GM18519 (cell line): ENCODE data around the gene EPN2.
"Not testable (repeated sequence)": the region's sequence is repeated elsewhere in the genome, so short reads cannot be mapped to it uniquely, and the experiment has no call there.

Source experiments
- ATAC-seq: cut with Tn5 transposase; IDR thresholded peaks from one replicate; pipeline ENCODE4 v1.9.1; 2021; ENCODE audit warnings: mild to moderate bottlenecking, moderate library complexity; ENCODE audit not compliant: unreplicated experiment, low FRiP score

The EPN2 gene

DNA sequence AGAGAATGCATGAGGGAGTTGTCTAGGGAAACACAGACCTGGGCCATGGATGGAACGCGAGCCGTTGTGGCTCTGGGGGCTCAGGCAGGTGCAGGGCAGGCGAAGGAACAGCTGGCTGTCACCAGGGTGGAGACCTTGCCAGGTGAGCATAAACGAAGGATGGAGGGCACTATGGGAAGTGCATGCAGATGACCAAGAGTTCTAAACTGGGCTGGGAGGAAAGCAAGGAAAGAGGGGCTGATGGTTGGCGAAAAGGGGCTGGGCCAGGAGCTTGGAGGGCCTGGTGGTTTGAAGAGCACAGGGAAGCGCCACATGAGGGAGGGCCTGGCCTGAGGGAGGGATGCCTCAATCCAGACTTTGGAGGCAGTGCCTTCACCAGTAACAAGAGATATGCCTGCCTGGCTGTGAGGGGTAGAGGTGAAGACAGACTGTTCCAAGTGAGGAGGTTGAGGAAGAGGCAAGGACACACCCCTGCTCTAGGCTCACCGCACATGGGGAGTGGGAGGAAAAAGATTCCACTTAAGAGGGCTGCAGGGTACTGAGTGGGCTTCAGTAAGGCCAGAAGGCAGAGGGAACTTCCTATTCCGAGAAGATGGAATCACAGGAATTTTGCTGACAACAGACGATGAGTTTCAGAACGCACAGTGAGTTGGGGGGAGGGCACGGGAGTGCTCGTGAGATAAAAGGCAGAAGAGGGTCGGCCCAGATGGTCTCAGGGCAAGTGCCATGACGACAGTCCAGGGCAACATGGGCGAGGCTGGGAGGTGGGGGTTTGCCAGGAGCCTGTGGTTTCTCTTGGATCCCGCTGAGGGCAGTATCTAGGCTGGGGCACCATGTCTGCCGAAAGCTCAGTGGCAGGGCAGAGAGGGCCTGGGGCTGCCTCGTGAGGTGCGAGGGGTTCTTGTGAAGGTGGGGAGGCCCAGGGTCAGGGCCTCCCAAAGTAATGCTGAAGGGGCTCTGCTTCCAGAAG, 104.8 kb downstream of the EPN2 start:
- ATAC-seq = no peak

DNA sequence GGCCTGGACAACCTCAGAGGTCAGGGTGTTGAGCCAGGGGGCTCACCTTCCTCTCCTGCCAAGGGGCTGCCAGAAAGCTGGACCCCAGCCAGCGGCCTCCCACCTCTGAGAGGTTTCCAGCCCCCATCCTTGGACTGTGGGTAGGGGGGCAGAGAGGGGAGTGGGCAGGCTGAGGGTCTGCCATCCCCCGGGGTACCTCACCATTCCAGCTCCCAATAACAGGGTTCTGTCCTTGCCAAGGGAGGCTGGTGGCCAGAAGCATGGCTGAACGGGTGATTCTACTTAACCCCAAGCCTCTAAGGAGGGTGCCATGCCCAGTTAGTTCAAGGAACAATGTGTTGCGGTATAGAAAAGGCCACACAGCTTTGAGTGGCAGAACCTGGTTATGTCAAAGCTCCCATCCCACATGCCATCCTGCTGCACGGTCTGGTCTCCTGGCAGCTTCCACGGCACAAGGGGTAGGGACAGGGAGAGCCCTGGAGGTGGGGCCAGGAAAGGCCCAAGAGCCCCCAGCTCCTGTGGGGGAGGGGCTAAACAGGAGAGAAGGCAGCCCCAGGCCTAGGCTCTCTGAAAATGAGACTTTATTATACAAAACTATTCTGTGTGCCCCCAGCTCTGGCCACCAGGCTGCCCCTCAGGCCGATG, 105.6 kb downstream of the EPN2 start:
- no peak for ATAC-seq

DNA sequence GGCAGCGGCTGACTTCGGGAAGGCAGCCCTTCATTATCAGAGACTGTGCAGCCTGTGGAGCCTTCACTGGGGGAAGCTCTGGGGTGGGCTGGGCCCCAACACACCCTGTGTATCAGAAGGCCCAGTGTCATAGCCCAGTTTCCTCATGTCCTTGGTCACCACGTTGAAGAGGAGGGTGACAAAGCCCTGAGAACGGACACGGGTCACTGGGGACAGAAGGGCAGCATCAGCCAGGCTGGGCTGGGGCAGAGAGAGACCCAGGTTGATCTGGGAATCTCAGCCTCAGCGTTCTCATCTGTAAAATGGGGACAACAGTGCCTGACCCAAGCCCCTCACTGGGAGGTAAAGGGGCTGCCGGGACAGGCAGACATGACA, 106.1 kb downstream of the EPN2 start:
- no peak for ATAC-seq

DNA sequence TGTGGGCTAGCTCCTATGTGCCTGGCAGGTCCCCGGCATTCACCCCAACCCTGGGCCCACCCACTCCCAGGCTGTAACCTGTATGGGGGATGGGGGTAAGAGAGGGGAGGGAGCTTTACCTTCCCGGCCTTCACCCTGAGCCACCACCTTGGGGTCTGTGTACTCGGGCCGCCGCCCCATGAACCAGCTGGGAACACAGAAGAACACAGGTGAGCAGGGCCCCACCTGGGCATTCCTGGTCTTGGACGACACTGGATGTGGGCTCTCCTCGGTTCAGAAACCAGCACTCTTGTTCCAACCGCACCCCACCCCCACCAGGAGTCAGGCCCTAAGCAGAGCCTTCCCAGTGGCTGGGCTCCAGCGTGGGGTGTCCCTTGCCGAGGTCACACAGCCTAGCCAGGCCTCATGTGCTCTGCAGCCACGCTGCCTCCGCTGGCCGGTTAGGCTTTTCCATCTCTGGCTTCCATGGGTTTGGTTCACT, 106.5 kb downstream of the EPN2 start:
- ATAC-seq = no peak

DNA sequence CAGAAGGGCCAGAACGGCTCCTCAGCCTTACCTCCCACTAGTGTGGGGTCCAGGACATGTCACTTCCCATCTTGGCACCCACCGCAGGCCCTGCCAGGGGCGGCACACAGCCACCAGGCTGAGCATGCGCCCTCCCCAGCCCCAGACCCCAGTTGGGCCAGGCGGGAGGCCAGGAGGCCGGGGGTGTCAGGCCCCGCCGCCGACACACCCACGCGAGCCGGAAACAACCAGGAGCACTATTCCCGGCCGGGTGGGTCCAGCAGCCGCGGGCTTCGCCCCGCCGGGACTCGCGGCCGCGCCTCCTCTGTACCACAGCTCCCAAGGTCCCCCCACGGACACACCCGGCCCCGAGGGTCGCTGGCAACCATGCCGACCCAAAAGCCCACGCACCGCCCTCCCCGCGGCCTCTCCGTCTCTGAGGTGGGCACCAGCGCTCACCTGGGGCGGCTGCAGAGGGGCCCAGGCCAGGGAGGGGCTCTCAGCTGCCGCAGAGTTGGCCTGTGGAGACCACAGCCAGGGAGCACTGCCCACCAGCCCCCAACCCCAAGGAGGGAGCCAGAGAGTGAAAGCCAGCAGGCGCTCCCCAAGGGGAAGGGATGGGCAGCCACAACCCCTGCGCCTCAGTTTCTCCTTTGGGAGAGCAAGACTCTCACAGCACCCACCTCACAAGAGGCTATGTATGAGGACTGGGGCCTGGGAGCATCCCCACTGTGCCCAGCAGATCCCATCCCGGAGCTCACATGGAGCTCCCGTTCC, 107.3 kb downstream of the EPN2 start:
- no peak for ATAC-seq

DNA sequence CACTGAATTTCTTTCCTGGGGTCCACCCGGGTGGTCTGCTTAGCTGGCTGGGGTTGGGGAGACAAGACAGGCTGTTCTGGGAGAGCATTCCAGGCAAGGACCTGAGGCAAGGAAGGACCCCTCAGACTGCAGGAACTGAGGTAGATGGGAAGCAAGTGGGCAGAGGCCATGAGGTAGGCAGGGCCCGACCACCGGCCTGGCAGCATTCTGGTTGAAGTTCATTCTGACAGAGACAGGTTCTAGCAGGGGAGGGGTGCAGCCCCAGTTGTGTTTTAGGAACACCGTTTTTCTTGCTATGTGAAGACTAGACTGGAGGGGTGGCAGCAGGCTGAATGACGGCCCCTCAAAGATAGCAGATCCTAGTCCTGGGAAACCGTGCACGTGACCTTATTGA, 107.9 kb downstream of the EPN2 start:
- ATAC-seq = no peak

DNA sequence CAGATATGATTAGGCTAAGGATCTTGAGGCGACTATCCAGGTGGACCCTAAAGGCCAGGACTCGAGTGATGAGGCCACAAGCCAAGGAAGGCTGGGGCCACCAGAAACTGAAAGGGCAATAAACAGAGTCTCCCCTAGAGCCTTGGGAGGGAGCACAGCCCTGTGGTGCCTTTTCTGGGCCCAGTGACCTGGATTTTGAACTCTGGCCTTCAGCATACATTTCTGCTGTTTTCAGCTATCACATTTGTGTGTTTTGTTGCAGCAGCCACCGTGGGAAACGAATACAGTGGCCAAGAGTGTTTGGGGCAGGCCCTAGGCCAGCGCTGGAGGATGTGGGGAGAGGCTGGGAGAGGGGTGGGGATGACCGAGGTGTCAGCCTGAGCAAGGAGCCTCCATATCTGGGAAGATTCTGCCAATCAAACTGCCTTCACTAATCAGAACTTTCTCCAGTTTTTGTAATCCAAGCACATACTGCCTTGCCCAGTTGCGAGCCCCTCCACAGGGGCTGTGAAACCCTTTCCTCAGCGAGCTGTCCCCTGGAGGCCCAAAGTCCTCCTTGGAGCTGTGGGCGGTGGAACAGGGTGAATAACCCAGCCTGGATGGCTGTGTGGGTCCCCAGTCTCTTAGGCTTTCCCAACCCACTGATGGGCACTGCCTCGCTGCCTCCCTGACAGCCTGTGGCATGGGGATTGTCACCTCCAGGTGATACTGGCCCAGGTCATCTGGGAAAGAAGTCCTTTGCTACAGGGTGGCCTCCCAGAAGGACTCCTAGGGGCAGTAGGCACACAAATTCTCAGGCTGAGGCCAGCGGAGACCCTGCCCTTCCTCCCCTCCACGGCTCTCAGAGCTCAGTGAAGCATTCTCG, 108.6 kb downstream of the EPN2 start:
- ATAC-seq = no peak

DNA sequence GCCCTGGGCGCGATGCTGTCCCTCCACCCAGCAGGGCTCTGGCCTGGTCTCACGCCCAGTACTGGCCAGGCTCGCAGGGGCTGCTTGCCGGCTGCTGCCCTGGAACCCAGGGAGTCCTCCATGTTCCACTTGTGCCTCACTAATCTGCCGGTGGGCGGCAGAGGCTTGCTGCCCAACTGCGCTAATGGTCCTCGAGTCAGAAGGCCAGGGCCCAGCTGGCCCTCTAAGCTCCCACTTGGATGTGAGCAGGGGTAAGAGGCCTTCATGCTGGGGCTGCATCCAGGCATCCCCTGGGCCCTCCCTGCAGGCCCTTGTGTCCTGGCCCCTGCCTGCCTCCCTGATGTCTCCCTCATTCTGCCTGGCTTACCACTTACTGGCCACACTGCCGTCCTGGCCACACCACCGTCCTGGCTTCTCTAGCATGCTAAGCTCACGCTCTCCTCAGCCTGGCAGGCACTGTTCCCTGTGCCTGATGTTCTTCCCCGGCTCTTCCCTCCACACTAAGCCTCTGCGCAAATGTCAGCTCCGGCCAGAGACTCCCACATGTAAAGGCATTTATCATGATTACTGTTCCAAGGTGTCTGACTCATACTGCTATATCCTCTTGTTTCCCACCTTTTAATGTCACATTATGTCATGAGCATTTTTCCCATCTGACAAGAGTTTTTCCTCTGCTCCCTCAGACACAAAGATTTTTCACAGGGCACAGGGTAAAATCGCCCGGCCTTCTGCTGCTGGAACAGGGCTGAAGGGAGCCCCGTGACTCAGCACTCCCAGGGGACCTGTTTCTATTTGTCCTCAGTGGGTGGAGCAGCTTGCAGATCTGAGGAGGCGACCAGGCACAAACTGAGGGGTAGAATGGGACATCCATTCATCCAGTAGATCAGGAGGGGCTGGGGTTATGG, 109.4 kb downstream of the EPN2 start:
- no peak for ATAC-seq

DNA sequence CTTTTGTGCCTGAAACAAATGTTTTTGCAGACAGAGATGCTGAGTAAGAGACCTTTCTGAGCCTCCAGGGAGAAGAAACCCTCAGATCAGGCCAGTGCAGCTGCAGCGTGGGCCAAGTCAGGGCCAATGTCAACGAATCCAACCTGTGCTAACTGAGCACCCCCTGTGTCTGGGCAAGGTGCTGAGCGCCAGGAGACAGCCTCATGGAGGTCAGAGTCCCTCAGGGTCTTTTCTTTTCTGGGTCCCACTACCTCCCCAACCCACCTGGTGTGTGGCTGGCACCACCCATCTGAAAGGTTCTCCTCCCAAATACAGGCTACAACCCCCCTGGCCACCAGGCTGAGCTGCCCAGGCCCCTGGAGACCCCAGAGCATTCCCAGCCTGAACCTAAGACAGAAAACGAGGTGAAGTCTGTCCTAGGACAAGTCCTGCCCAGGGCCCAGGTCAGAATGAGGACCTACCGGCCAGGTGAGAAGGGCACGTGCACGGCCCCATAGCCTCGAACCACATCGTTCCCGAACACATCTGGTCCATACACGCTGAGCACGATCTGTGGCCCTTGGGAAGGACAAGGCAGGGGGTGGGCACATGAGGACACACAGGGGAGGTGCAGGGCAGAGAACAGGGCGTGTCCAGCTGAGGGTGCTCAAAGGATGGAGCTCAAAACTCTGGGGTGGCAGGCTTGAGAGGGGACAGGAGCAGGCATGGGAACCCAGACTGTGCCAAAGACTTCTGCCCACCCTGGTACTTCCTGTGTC, 110.3 kb downstream of the EPN2 start:
- no peak for ATAC-seq

DNA sequence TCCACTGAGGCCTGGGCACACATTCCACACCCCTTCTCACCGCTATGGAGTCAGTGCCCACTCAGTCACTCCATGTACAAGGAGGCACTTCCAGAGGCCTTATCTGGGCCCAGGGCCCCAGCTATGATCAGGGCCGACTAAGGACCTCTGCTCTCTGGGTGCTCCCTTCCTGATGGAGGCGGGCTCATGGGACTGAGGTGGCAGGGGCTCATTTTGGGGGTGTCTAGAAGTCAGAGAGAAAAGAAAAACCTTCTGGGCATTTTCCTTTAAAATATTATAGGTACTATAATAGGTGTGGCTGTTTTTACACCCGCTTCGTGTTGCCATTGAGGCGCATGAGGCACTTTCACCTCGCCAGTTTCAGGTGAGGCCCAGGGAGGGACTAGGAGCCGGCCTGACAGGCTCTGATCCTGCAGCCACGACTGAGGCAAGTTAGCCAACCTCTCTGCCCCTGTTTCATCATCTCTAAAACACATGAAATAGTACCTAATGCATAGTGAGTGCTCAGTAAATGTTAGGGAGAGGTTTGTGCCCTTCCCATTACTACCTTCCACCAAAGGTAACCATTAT, 111.0 kb downstream of the EPN2 start:
- ATAC-seq = no peak

DNA sequence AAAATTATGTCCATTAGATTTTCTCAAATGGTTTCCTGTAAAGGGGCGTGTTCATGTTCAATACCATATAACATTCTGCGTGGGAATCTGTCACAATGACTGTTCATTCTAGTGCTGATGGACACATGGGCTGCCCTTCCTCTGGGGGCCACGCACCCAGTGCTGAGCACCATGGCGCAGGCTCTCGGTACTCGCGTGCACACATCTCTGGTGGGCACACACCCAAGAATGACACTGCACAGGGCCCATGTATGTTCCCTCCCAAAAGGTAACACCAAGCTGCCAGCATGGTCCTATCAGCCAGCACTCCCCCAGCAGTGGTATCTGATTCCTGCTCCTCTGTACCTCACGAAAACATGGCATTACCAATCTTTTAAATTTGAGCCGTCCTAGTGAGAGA, 111.6 kb downstream of the EPN2 start:
- no peak for ATAC-seq

DNA sequence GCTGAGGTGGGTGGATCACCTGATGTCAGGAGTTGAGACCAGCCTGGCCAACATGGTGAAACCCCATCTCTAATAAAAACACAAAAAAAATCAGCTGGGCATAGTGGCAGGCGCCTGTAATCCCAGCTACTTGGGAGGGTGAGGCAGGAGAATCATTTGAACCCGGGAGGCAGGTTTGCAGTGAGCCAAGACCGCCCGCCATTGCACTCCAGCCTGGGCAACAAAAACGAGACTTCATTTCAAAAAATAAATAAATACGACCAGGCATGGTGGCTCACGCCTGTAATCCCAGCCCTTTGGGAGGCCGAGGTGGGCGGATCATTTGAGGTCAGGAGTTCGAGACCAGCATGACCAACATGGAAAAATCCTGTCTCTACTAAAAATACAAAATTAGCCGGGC, 116.2 kb downstream of the EPN2 start:
- not testable (repeated sequence) for ATAC-seq

DNA sequence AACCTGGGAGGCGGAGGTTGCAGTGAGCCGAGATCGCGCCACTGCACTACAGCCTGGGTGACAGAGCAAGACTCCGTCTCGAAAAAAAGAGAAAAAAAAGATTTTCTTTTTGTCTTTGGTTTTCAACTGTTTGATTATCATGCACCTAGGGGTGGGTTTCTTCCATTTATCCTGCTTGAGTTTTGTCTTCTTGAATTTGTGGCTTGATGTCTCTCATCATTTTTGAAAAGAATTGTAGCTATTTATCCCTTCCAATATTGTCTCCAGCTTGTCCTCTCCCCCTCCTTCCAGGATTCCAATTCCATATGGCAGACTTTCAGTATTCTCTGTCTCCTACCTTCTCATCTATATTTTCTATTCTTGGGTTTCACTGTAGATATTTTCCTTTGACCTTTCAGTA, 117.6 kb downstream of the EPN2 start:
- no peak for ATAC-seq

DNA sequence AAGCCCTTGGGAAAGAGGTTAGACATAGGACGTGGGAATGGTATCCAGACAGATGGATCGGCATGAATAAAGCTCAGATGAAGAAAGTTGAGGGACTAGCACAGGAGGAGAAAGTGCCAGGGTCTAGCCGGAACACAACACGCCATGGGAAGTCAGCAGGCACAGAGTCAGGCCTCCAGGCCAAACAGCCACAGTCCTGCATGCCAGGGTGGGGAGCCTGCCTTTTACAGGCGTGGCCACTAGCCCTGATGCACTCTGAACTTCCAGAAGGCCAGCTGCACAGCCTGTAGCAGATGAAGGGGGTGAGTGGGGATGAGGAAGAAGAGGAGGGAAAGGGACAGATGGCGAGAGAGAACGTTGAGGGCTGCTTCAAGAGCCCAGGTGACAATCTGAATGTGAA, 120.2 kb downstream of the EPN2 start:
- ATAC-seq = no peak

DNA sequence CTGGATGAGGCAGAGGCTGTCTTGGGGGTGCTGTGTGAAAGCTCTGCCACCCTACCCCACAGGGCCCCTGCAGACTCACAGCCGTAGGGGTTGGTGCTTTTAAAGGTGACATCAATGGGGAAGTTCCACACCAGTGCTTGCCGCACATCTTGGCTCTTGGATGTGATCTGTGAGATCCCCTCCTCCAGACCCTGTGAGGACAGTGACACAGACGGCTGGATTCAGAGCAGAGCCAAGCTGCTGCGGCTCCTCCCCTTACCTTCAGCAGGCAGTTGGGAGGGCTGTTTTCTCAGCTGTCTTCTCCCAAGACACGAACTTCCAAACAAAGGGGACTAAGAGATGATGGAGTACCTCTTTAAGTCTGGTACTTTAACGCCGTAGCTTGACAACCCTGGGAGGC, 120.6 kb downstream of the EPN2 start:
- no peak for ATAC-seq

DNA sequence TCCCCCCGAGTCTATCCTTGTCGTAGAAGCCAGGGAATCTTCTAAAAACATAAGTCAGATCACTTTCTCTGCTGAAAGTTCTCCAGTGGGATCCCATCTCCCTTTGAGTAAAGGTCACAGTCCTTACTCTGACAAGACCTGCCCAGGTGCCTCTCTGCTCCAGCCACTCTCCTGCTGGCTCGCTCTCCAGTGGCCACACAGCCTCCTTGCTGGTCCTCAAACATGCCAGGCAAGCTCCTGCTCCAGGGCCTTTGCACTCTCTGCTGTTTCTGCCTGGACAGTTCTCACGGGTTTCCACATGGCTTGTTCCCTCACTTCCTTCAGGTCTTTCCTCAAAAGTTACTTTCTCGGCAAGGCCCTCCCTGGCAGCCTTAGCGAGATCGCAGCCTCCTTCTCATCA, 122.0 kb downstream of the EPN2 start:
- no peak for ATAC-seq

DNA sequence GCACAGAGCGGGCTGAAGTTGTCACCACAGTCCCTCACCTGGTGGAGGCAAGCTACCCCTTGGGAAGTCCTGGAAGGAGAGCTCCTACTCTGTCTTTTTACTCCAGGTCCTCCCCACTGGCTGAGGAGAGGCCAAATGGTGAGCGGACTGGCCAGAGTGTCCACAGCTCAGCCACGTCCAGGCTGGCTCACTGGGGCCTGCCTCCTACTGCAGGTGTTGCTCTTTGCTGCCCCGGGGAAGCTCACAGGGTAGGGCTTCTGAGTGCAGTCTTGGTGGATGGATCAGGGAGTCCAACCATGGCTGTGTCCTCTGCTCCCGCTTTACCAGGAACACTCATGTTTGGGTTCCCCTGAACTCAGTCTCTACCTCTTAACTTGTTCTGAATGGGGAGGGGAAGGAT, 122.7 kb downstream of the EPN2 start:
- ATAC-seq = no peak

DNA sequence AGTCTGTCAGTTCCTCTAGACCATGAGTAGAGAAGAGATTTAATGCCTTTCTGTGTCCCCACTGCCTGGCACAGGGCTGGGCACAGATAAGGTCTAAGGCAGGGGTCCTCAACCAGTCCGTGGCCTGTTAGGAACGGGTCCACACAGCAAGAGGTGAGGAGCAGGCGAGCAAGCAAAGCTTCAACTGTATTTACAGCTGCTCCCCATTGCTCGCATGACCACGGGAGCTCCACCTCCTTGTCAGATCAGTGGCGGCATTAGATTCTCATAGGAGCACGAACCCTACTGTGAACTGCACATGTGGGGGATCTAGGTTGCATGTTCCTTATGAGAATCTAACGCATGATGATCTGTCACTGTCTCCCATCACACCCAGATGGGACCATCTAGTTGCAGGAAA, 123.6 kb downstream of the EPN2 start:
- no peak for ATAC-seq
